ENCODE data around the gene SLC9A7. TPM values are rescaled to one million over a fixed set of nuclear protein-coding genes. Genes with fewer than 3 reads are reported as not detected.

Gene SLC9A7
- total RNA-seq, 1 donor: 63.2 TPM

DNA sequence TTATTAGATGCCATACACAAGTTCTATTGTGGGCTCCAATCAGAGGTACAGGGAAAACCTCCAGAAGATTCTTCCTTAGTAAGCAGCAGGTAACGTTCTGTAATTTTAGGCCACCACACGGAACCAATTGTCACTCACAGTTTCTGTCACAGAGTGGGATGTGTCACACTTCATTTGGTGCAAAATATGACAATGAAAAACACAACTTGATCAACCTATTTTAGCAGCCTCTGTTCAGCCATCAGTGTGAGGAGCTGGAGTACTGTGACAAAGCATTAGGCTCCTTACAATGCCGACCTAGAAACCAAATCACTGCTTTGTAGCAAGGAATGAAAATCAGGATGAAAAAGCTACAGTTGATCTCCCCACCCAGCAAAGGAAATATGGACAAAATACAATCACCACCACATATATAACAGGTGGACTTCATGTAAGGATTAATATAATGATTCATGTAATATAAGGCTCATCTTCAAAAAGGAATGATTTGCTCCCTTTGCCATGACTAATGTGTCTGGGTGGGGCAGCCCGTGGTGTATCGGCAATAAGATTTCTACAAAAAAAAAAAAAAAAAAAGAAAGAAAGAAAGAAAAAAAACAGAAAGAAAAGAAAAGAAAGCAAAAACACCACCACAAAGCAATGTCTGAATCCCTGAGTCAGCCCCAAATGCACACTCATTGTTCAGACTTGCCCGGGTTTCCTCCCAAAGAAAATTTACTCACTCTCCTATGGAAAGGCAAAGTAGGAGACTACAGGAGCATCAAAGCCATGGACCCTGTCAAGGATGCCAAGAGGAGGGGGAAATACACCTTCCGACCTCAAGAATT lies 36.0 kb downstream of the SLC9A7 start:
- peak; percentile 44 for DNase-seq (ENCODE audit: low read depth)
- TF ChIP-seq, protein P1, sequence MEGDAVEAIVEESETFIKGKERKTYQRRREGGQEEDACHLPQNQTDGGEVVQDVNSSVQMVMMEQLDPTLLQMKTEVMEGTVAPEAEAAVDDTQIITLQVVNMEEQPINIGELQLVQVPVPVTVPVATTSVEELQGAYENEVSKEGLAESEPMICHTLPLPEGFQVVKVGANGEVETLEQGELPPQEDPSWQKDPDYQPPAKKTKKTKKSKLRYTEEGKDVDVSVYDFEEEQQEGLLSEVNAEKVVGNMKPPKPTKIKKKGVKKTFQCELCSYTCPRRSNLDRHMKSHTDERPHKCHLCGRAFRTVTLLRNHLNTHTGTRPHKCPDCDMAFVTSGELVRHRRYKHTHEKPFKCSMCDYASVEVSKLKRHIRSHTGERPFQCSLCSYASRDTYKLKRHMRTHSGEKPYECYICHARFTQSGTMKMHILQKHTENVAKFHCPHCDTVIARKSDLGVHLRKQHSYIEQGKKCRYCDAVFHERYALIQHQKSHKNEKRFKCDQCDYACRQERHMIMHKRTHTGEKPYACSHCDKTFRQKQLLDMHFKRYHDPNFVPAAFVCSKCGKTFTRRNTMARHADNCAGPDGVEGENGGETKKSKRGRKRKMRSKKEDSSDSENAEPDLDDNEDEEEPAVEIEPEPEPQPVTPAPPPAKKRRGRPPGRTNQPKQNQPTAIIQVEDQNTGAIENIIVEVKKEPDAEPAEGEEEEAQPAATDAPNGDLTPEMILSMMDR (IDR thresholded peaks at IDR 0.05; ENCODE audit: insufficient read depth, low read length): no peak
- no peak overlapping the region for H3K4me3 ChIP-seq (ENCODE audit: low read depth, low read length)

DNA sequence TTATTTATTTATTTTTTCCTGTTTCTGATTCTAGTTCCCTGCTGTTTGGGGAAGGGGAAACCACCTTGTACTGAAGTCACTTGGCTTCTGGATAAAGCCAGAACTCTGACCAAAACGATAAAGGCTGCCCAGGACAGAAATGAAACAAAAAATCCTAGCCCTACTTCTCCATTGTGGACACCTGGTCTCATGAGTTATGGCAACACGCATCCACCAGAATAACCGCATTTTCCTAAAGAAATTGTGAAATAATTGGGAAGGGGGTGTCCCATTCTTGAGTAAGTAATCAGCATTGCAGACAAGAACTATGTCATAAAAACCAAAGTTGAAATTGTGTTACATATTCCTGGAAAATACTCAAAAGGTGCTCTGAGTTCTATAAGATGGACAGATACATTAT lies 42.1 kb downstream of the SLC9A7 start:
- H3K4me3 ChIP-seq (ENCODE audit: low read depth, low read length): no peak overlapping the region
- no peak for DNase-seq (ENCODE audit: low read depth)
- TF ChIP-seq, protein P1 (IDR thresholded peaks at IDR 0.05; ENCODE audit: insufficient read depth, low read length): no peak

DNA sequence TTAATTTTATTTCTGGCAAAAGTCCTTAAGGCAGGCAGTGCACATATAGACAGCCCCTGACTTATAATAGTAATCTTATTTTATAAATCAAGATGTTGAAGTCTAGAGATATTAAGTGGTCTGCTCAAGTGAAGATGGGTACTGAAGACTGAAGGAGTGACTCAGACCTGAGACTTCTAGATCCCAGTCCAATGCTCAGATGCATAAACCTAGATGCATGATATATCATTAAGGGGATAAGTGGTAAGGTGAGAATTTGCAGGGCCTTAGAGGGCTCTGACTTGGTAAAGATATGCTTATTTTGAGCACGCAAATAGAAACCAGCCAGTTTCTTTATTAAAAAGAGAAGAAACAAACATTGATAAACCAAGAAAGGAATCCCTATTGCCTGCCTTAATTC lies 42.9 kb downstream of the SLC9A7 start:
- no peak overlapping the region for H3K4me3 ChIP-seq (ENCODE audit: low read depth, low read length)
- TF ChIP-seq, protein P1 (IDR thresholded peaks at IDR 0.05; ENCODE audit: insufficient read depth, low read length): no peak
- DNase-seq (ENCODE audit: low read depth): no peak

DNA sequence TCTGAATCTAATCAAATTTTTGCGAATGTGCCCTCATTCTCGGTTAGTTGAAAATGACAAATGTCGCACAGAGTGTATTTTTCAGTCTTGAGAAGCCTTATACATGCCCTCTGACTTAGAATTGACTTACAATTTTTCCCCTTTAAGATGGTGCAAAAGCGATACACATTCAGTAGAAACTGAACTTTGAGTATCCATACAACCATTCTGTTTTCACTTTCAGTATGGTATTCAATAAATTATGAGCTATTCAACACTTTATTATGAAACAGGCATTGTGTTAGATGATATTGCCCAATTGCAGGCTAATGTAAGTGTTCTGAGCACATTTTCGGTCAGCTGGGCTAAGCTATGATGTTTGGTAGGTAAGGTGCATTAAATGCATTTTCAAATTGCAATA lies 43.4 kb downstream of the SLC9A7 start:
- no peak overlapping the region for H3K4me3 ChIP-seq (ENCODE audit: low read depth, low read length)
- DNase-seq (ENCODE audit: low read depth): peak; percentile 28
- TF ChIP-seq, protein P1 (IDR thresholded peaks at IDR 0.05; ENCODE audit: insufficient read depth, low read length): no peak

DNA sequence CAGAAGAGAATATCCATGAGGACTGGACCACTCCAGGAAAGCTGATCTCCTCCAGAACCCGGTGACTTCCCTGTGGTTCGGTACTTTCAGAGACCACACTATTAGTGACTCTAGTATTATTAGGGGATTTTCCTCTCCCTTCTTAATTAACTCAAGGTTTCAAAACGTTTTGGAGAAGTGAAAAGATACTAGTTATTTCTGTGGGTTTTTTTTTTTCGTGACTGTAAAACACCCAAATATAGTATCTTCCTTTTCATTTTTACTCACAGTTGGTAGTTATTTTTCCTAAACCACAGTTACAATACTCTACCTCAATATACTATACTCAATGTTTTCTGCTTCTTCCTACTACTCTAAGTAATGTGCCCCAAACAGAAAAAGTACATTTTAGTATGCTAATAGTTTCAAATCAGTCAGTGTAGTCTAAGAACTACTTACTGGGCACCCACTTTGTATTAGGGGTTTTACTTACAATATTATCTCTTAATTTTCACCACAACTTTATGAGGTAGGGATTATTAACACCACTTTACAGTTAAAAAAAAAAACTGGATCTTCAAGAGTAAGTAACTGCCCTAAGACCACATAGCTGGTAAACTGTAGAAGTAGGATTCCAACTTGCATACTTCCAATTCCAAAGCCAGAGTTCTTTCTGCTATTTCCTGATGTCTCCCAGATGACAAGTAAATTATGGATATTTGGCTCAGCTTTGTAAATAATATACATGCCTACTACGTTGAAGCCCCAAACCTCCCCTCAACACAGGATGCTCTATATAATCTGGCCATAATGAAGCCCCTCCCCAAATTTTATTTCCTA lies 45.0 kb downstream of the SLC9A7 start:
- H3K4me3 ChIP-seq (ENCODE audit: low read depth, low read length): no peak overlapping the region
- DNase-seq (ENCODE audit: low read depth): peak; percentile 54
- TF ChIP-seq, protein P1 (IDR thresholded peaks at IDR 0.05; ENCODE audit: insufficient read depth, low read length): no peak

DNA sequence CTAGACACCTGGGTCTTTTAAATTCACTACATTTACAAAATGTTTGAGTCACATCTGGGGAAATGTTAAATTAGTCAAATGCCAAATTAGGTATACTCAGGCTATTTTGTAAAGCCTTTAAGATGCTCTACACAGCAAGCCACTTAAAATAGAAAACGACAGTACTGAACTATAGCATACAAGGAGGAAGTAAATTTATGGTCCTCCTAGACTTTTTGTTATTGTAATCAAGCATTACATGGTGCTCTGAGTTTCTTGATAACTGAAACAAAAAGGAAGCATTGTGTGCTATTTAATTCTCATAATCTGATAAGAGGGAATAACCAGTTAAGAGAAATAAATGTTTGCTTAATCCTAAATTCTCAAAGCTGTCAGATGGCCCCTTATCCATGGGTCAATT lies 46.2 kb downstream of the SLC9A7 start:
- TF ChIP-seq, protein P1 (IDR thresholded peaks at IDR 0.05; ENCODE audit: insufficient read depth, low read length): no peak
- H3K4me3 ChIP-seq (ENCODE audit: low read depth, low read length): no peak overlapping the region
- DNase-seq (ENCODE audit: low read depth): no peak
